HCT116 (cell line): ENCODE data around the gene AGPS. TPM values are rescaled to one million over a fixed set of nuclear protein-coding genes. Genes with fewer than 3 reads are reported as not detected.

ENCODE experiments used
- ATAC-seq: fragments of 200-7000 bp; cut with Tn5 transposase; 2 replicates; pipeline ENCODE4 v1.9.1; 2020; ENCODE audit warnings: mild to moderate bottlenecking, moderate library complexity
- BruUV-seq: library from RNA; stranded (reverse); fragments of 400-500 nt; replicated peaks from 2 replicates; lab custom pipeline; 2021; lab: Mats Ljungman, UMichigan
- CTCF ChIA-PET: fragments of 300-600 bp; sonication (Branson Sonifier 250); formaldehyde crosslinking; loops from one replicate; lab custom pipeline; 2021; ENCODE audit warnings: antibody characterized with exemption; lab: Charles Lee
- POLR2A ChIA-PET: fragments of 300-600, 350-600 bp; sonication (Branson Sonifier 250); formaldehyde crosslinking; loops from one replicate; lab custom pipeline; 2021; ENCODE audit warnings: antibody characterized with exemption; lab: Charles Lee
- RAD21 ChIA-PET, 2 experiments: fragments of 300-600 bp; sonication (Branson Sonifier 250); formaldehyde crosslinking; loops; one replicate each; lab custom pipeline; 2023; ENCODE audit warnings: low total read pairs in 2 of 2; ENCODE audit not compliant: uncharacterized antibody in 2 of 2, unreplicated experiment in 2 of 2, low non-redundant PET in 1 of 2; lab: Charles Lee
- DNase-seq: peaks from one replicate; pipeline ENCODE4 v3.0.0-alpha.2; 2010; ENCODE audit warnings: low read depth, low spot score
- H2AFZ ChIP-seq: fragments of 200-600 bp; shearing (Covaris generic), sonication (generic); 2 replicates; pipeline ENCODE4 v1.6.1; 2017; ENCODE audit warnings: low read depth, mixed run types, mixed read lengths, antibody characterized with exemption, low read length; ENCODE audit not compliant: poor library complexity, severe bottlenecking
- H3K27ac ChIP-seq: 2 replicates; pipeline ENCODE4 v1.5.1; 2012; ENCODE audit warnings: low read depth, low read length
- H3K27me3 ChIP-seq: fragments of 200-600 bp; sonication (generic); 2 replicates; pipeline ENCODE4 v1.6.1; 2016; ENCODE audit warnings: mixed run types, low read length, mixed read lengths; ENCODE audit not compliant: insufficient read depth
- H3K36me3 ChIP-seq, 2 experiments: fragments of 200-500 bp in 1 of 2; fragments of 200-600 bp in 1 of 2; sonication (Bioruptor generic) in 1 of 2; sonication (generic) in 1 of 2; 2 replicates each; pipeline versions ENCODE4 v1.5.1 to v1.6.1; 2014 to 2016; ENCODE audit warnings: low read length in 2 of 2, inconsistent platforms in 1 of 2, mixed read lengths in 1 of 2, mixed run types in 1 of 2; ENCODE audit not compliant: insufficient read depth in 2 of 2, control insufficient read depth in 1 of 2
- H3K4me1 ChIP-seq, 2 experiments: fragments of 200-600 bp in 1 of 2; sonication (generic) in 1 of 2; 2 replicates each; pipeline versions ENCODE4 v1.5.1 to v1.6.1; 2012 to 2017; ENCODE audit warnings: low read length in 2 of 2, inconsistent platforms in 1 of 2, mild to moderate bottlenecking in 1 of 2, mixed read lengths in 1 of 2, mixed run types in 1 of 2, moderate library complexity in 1 of 2; ENCODE audit not compliant: insufficient read depth in 2 of 2, control insufficient read depth in 1 of 2
- H3K4me2 ChIP-seq: fragments of 200-600 bp; sonication (generic); 2 replicates; pipeline ENCODE4 v1.6.1; 2017; ENCODE audit warnings: mixed run types, low read length, mixed read lengths
- H3K4me3 ChIP-seq, 2 experiments: fragments of 200-600 bp in 1 of 2; sonication (generic) in 1 of 2; replicated peaks in 1 of 2; 2 replicates each; pipeline ENCODE4 v1.5.1; 2011 to 2016; ENCODE audit warnings: low read length in 2 of 2, control low read depth in 1 of 2, low read depth in 1 of 2, mild to moderate bottlenecking in 1 of 2, mixed read lengths in 1 of 2, mixed run types in 1 of 2
- H3K79me2 ChIP-seq: fragments of 200-600 bp; sonication (generic); 2 replicates; pipeline ENCODE4 v1.6.1; 2017; ENCODE audit warnings: mild to moderate bottlenecking, mixed run types, low read length, moderate library complexity, mixed read lengths; ENCODE audit not compliant: insufficient read depth
- H3K9ac ChIP-seq: fragments of 200-600 bp; sonication (generic); 2 replicates; pipeline ENCODE4 v1.6.1; 2016; ENCODE audit warnings: low read length, mixed read lengths
- H3K9me2 ChIP-seq: fragments of 200-600 bp; sonication (generic), shearing (Covaris generic); 2 replicates; pipeline ENCODE4 v1.6.1; 2017; ENCODE audit warnings: mixed run types, mild to moderate bottlenecking, moderate library complexity; ENCODE audit not compliant: insufficient read depth
- H3K9me3 ChIP-seq, 2 experiments: fragments of 200-500 bp in 1 of 2; fragments of 200-600 bp in 1 of 2; sonication (Bioruptor generic) in 1 of 2; sonication (generic) in 1 of 2; 2 replicates each; pipeline ENCODE4 v1.6.1; 2014 to 2017; ENCODE audit warnings: low read length in 2 of 2, mixed read lengths in 2 of 2, inconsistent platforms in 1 of 2, low read depth in 1 of 2, mild to moderate bottlenecking in 1 of 2, mixed run types in 1 of 2, moderate library complexity in 1 of 2; ENCODE audit not compliant: control insufficient read depth in 1 of 2, insufficient read depth in 1 of 2
- H4K20me1 ChIP-seq: fragments of 200-600 bp; sonication (generic), shearing (Covaris generic); 2 replicates; pipeline ENCODE4 v1.6.1; 2017; ENCODE audit warnings: mixed run types, mild to moderate bottlenecking, moderate library complexity; ENCODE audit not compliant: insufficient read depth
- CBX3 ChIP-seq: IDR thresholded peaks from 2 replicates; pipeline ENCODE4 v1.6.1; 2012; ENCODE audit warnings: low read depth
- CEBPB ChIP-seq: IDR thresholded peaks from 2 replicates; pipeline ENCODE4 v1.6.1; 2012; ENCODE audit warnings: low read depth
- EGR1 ChIP-seq: IDR thresholded peaks from 2 replicates; pipeline ENCODE4 v1.6.1; 2012; ENCODE audit warnings: low read depth
- FOSL1 ChIP-seq: IDR thresholded peaks from 2 replicates; pipeline ENCODE4 v1.6.1; 2012; ENCODE audit warnings: low read depth
- RAD21 ChIP-seq: IDR thresholded peaks from 2 replicates; pipeline ENCODE4 v1.6.1; 2012; ENCODE audit warnings: low read depth, mild to moderate bottlenecking
- REST ChIP-seq: IDR thresholded peaks from 2 replicates; pipeline ENCODE4 v1.6.1; 2012; ENCODE audit warnings: low read depth
- SIN3A ChIP-seq: IDR thresholded peaks from 2 replicates; pipeline ENCODE4 v1.6.1; 2012; ENCODE audit warnings: low read depth
- SRF ChIP-seq: IDR thresholded peaks from 2 replicates; pipeline ENCODE4 v1.6.1; 2012; ENCODE audit warnings: low read depth
- TCF7L2 ChIP-seq: IDR thresholded peaks from 2 replicates; pipeline ENCODE4 v1.7.0; 2011; ENCODE audit warnings: borderline replicate concordance, inconsistent platforms; ENCODE audit not compliant: insufficient read depth, insufficient read length; ENCODE audit errors: extremely low read depth
- ZBTB33 ChIP-seq: IDR thresholded peaks from 2 replicates; pipeline ENCODE4 v1.6.1; 2011; ENCODE audit warnings: mild to moderate bottlenecking, low read length, moderate library complexity; ENCODE audit not compliant: insufficient replicate concordance; ENCODE audit errors: extremely low read depth
- intact Hi-C: fragments of 100-400 bp; cut with micrococcal nuclease; formaldehyde crosslinking; loops from 2 replicates; pipeline ENCODE4 v1.10.0; 2022
- total RNA-seq: library from RNA; stranded (reverse); gene quantifications from one replicate; pipeline ENCODE4 v1.2.1, GENCODE V29; 2021; ENCODE audit not compliant: unreplicated experiment
- TF ChIP-seq, protein P1 (sequence below): IDR thresholded peaks from 2 replicates; pipeline ENCODE4 v1.6.1; 2012

AGPS gene
- total RNA-seq, 1 experiment from 2014 or later = 66.6 TPM

DNA sequence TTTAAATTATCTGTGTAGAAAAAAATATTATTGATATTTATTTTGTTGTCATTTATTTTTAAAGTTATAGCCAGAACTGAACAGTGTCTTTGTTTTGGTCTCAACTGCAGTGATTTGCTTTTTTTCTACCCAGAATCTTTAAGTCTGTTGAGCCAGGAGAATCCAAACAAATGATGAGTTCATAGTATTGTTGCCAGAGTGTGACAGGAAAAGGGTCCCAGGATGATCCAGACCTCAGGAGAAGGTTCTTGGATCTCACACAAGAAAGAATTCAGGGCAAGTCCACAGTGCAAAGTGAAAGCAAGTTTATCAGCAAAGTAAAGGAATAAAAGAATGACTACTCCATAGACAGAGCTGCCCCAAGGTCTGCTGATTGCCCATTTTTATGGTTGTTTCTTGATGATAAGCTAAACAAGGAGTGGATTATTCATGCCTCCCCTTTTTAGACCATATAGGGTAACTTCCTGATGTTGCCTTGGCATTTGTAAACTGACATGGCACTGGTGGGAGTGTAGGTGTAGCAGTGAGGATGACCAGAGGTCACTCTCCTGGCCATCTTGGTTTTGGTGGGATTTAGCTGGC, 127.1 kb downstream of the AGPS start:
- H3K4me3 ChIP-seq = no peak overlapping the region
- ChIA-PET POLR2A (no interaction called here), CTCF (no interaction called here), RAD21 (no interaction called here)
- H3K36me3 ChIP-seq = peaks cover 0 to 5% of the 10 kb centered on the region in 2 experiments; a peak in 1 of 4 replicates
- BruUV-seq = no TSS peak
- TF ChIP-seq RAD21 (no peak), EGR1 (no peak), CEBPB (no peak), CBX3 (no peak), TCF7L2 (no peak), SRF (no peak)
- TF ChIP-seq, protein P1, sequence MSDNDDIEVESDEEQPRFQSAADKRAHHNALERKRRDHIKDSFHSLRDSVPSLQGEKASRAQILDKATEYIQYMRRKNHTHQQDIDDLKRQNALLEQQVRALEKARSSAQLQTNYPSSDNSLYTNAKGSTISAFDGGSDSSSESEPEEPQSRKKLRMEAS = no peak
- H3K27me3 ChIP-seq = no peaks in the 10 kb centered on the region
- no peak for ATAC-seq
- H3K4me2 ChIP-seq = no peak overlapping the region
- intact Hi-C loops = no loop called here
- H2AFZ ChIP-seq = no peak overlapping the region
- no peaks in the 10 kb centered on the region for H3K79me2 ChIP-seq
- no peak for DNase-seq
- no peaks in the 10 kb centered on the region for H3K9me2 ChIP-seq
- no peaks in the 10 kb centered on the region for H4K20me1 ChIP-seq
- no peak overlapping the region for H3K9ac ChIP-seq
- H3K4me1 ChIP-seq = no peaks in the 10 kb centered on the region
- H3K27ac ChIP-seq = no peak overlapping the region
- no peaks in the 10 kb centered on the region for H3K9me3 ChIP-seq

GRCh38 chr2:177520324-177520723, 127.8 kb downstream of the AGPS start:
- POLR2A ChIA-PET = no interaction called here
- no peak overlapping the region for H3K27ac ChIP-seq
- BruUV-seq = no TSS peak

More at GRCh38 chr2:177520324-177520723, 127.8 kb downstream of the AGPS start:
- H3K4me1 ChIP-seq = no peaks in the 10 kb centered on the region
- no peak overlapping the region for H3K4me2 ChIP-seq
- ChIA-PET CTCF (no interaction called here), RAD21 (no interaction called here)
- H3K9ac ChIP-seq = no peak overlapping the region
- H3K4me3 ChIP-seq = no peak overlapping the region
- intact Hi-C loops = no loop called here
- H2AFZ ChIP-seq = no peak overlapping the region
- H3K9me2 ChIP-seq = no peaks in the 10 kb centered on the region
- ATAC-seq = no peak
- no peaks in the 10 kb centered on the region for H4K20me1 ChIP-seq
- peaks cover 0 to 5% of the 10 kb centered on the region in 2 experiments; a peak in 1 of 4 replicates for H3K36me3 ChIP-seq
- H3K9me3 ChIP-seq = no peaks in the 10 kb centered on the region
- DNase-seq = no peak
- TF ChIP-seq SIN3A (no peak), ZBTB33 (no peak), FOSL1 (no peak), REST (no peak)
- no peaks in the 10 kb centered on the region for H3K27me3 ChIP-seq
- no peaks in the 10 kb centered on the region for H3K79me2 ChIP-seq
